ENCODE data around the gene MORN5. TPM values are rescaled to one million over a fixed set of nuclear protein-coding genes. Genes with fewer than 3 reads are reported as not detected.

The MORN5 gene
- total and polyA plus RNA-seq, 8 donors = 1.2 to 7.2 (median 4.2) TPM; not detected in 1

GRCh38 chr9:122121931-122122330 is 37.8 kb upstream of the MORN5 start:
- H3K27ac ChIP-seq = no peak overlapping the region
- H3K36me3 ChIP-seq = no peaks in the 10 kb centered on the region
- intact Hi-C loops (cut with DNase I) = loop anchor here in 1 of 2 donors (10.0 kb wide), 1 partner anchor 233 kb away; no protein-coding TSS in a partner anchor
- peaks cover 9 to 20% of the 10 kb centered on the region in 2 donors for H3K4me1 ChIP-seq
- ATAC-seq = no peak
- peaks cover under 1 to 27% of the 10 kb centered on the region in 2 donors for H3K27me3 ChIP-seq
- no peak overlapping the region for H3K4me3 ChIP-seq
- no peak for DNase-seq
- no peak for TF ChIP-seq CTCF (IDR thresholded peaks at IDR 0.05)
- H3K9me3 ChIP-seq = no peaks in the 10 kb centered on the region

GRCh38 chr9:122122468-122122867 is 37.2 kb upstream of the MORN5 start:
- intact Hi-C loops (cut with DNase I) = loop anchor here in 1 of 2 donors (10.0 kb wide), 1 partner anchor 232 kb away; no protein-coding TSS in a partner anchor

GRCh38 chr9:122122903-122123632 is 36.6 kb upstream of the MORN5 start:
- ATAC-seq (peak; percentile 72), DNase-seq (peak in 2 of 4 donors; percentile 50 to 71)
- Histone ChIP-seq H3K27me3 (peaks cover 3 to 38% of the 10 kb centered on the region in 2 donors), H3K4me1 (peaks cover 9 to 30% of the 10 kb centered on the region in 2 donors), H3K4me3 (no peak overlapping the region), H3K36me3 (no peaks in the 10 kb centered on the region), H3K9me3 (no peaks in the 10 kb centered on the region), H3K27ac (no peak overlapping the region)
- TF ChIP-seq CTCF (IDR thresholded peaks at IDR 0.05) = peak; percentile 96
- intact Hi-C loops (cut with DNase I) = loop anchor here in 1 of 2 donors (10.0 kb wide), 1 partner anchor 232 kb away; no protein-coding TSS in a partner anchor

More at GRCh38 chr9:122122468-122122867, 37.2 kb upstream of the MORN5 start:
- Histone ChIP-seq H3K27me3 (peaks cover 3 to 32% of the 10 kb centered on the region in 2 donors), H3K4me1 (peaks cover 9 to 24% of the 10 kb centered on the region in 2 donors), H3K27ac (no peak overlapping the region), H3K4me3 (no peak overlapping the region), H3K36me3 (no peaks in the 10 kb centered on the region), H3K9me3 (no peaks in the 10 kb centered on the region)
- TF ChIP-seq CTCF (IDR thresholded peaks at IDR 0.05) = no peak
- no peak for ATAC-seq
- DNase-seq = no peak

- DNase-seq (no peak), ATAC-seq (no peak)
- H3K27me3 ChIP-seq = peaks cover 3 to 43% of the 10 kb centered on the region in 2 donors
- TF ChIP-seq CTCF (IDR thresholded peaks at IDR 0.05) = no peak
- no peaks in the 10 kb centered on the region for H3K36me3 ChIP-seq
- intact Hi-C loops (cut with DNase I) = loop anchor here in 1 of 2 donors (10.0 kb wide), 1 partner anchor 231 kb away; no protein-coding TSS in a partner anchor
- H3K4me1 ChIP-seq = peaks cover 9 to 33% of the 10 kb centered on the region in 2 donors
- H3K4me3 ChIP-seq = no peak overlapping the region
- no peaks in the 10 kb centered on the region for H3K9me3 ChIP-seq
- H3K27ac ChIP-seq = no peak overlapping the region
These were observed 35.7 kb upstream of the MORN5 start for GRCh38 chr9:122124048-122124447.

GRCh38 chr9:122124528-122124927 is 35.2 kb upstream of the MORN5 start:
- intact Hi-C loops (cut with DNase I) = loop anchor here in 1 of 2 donors (10.0 kb wide), 1 partner anchor 230 kb away; no protein-coding TSS in a partner anchor
- Histone ChIP-seq H3K27me3 (peaks cover 3 to 43% of the 10 kb centered on the region in 2 donors), H3K4me1 (peaks cover 9 to 33% of the 10 kb centered on the region in 2 donors), H3K27ac (no peak overlapping the region), H3K36me3 (no peaks in the 10 kb centered on the region), H3K4me3 (no peak overlapping the region), H3K9me3 (no peaks in the 10 kb centered on the region)
- DNase-seq = no peak
- no peak for TF ChIP-seq CTCF (IDR thresholded peaks at IDR 0.05)
- no peak for ATAC-seq
